SJSA1 (cell line): Measurements from ENCODE around the gene SAG. TPM values are rescaled to one million over a fixed set of nuclear protein-coding genes. Genes with fewer than 3 reads are reported as not detected.
"Not testable (repeated sequence)": the region's sequence is repeated elsewhere in the genome, so short reads cannot be mapped to it uniquely, and the experiment has no call there.

Source experiments
- DNase-seq, 2 experiments: peaks; one replicate each; pipeline ENCODE4 v3.0.0-alpha.2; 2015 to 2020; ENCODE audit warnings: low spot score in 2 of 2, low read depth in 1 of 2
- H3K27ac ChIP-seq: fragments of 250-450 bp; sonication (Bioruptor Pico); 2 replicates; pipeline ENCODE4 v1.5.1; 2020; ENCODE audit warnings: mild to moderate bottlenecking, moderate library complexity
- H3K27me3 ChIP-seq: fragments of 250-450 bp; sonication (Bioruptor Pico); replicated peaks from 2 replicates; pipeline ENCODE4 v1.5.1; 2020; ENCODE audit warnings: mild to moderate bottlenecking, moderate library complexity
- H3K36me3 ChIP-seq: fragments of 250-450 bp; sonication (Bioruptor Pico); 2 replicates; pipeline ENCODE4 v1.5.1; 2020; ENCODE audit warnings: mild to moderate bottlenecking
- H3K4me1 ChIP-seq: fragments of 250-450 bp; sonication (Bioruptor Pico); replicated peaks from 2 replicates; pipeline ENCODE4 v1.6.1; 2021; ENCODE audit warnings: mild to moderate bottlenecking
- H3K4me3 ChIP-seq: fragments of 250-450 bp; sonication (Bioruptor Pico); 2 replicates; pipeline ENCODE4 v1.5.1; 2020; ENCODE audit warnings: mild to moderate bottlenecking
- H3K9me3 ChIP-seq: fragments of 250-450 bp; sonication (Bioruptor Pico); replicated peaks from 2 replicates; pipeline ENCODE4 v1.5.1; 2020; ENCODE audit warnings: mild to moderate bottlenecking
- total RNA-seq: library from RNA; depleted of rRNA; stranded (reverse); fragments of >200 nt; shearing (Covaris generic); gene quantifications from 2 replicates; pipeline ENCODE4 v1.2.3, GENCODE V29; 2014

Gene SAG
- total RNA-seq, 1 experiment from 2014 or later, result not detected

DNA sequence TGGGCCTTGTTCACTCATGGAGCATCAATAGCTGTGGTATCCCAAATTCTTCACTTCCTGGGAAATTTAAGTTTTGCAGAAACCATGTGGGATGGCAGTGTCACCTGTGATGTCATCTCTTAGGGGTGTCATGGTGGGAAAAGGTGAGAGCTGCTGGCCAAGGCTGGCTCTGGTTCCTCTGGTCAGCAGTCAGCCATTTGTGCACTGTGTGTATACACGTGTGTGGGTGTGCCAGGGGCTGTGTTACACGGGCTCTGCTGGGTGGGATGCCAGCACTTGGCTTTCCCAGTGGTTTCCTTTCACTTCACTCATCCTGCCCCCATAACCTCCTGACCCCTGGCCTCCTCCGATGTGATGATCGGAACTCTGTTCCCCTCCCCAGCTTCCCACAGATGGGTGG, 21.3 kb downstream of the SAG start:
- H3K9me3 ChIP-seq, result no peaks in the 10 kb centered on the region; the same call in 1 of the 2 replicates
- peaks cover 12% of the 10 kb centered on the region for H3K4me1 ChIP-seq
- H3K27me3 ChIP-seq, result no peaks in the 10 kb centered on the region
- H3K4me3 ChIP-seq, result no peak overlapping the region
- no peak overlapping the region for H3K27ac ChIP-seq
- no peaks in the 10 kb centered on the region for H3K36me3 ChIP-seq
- no peak for DNase-seq

DNA sequence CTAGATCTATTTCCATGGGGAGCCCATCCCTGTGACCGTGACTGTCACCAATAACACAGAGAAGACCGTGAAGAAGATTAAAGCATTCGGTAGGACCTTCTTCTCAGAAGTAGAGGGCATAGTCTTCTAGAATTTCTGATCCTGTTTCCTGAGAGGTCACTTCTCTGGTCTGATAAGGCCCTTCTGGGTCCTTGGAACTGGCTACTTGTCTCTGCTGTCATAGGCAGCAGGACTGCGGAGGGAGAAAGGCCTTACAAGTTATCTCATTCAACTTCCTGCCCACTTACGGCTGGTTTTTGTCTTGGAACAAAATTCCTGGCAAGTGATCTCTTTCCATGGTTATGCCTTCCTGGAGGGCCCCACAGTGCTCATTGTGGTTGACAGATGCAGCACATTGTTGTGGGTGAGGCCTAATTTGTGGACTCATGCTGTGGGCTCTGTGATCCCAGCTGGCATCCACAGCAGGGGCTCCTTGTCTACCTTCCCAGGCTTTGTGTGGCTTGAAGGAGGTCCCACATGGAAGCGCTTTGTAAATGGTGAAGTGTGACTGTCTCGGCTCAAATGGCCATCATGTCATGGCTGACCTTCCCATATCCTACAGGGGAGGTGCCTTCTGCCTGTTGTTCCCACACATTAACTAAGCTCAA, 22.0 kb downstream of the SAG start:
- Histone ChIP-seq H3K36me3 (no peaks in the 10 kb centered on the region), H3K27ac (no peak overlapping the region), H3K9me3 (no peaks in the 10 kb centered on the region; the same call in 1 of the 2 replicates), H3K27me3 (no peaks in the 10 kb centered on the region), H3K4me1 (peaks cover 12% of the 10 kb centered on the region), H3K4me3 (no peak overlapping the region)
- DNase-seq, result peak in 1 of 2 experiments; percentile 42

DNA sequence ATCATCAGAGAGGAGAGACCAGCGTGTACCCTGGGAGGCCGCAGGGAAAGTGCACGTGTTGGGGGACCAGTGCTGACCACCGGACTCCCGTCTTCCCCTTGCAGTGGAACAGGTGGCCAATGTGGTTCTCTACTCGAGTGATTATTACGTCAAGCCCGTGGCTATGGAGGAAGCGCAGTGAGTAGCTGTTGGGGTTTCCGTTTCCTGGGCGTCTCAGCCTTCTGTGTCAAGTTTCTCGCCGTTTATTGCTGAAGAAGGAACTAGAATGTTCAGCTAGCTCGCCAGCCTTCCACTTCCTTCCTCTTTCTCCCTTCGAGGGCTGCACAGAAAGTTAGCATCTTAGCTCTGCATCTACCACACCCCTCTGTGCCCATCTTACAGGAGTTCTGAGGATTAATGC, 23.9 kb downstream of the SAG start:
- no peaks in the 10 kb centered on the region for H3K36me3 ChIP-seq
- H3K4me3 ChIP-seq, result no peak overlapping the region
- DNase-seq, result no peak
- no peaks in the 10 kb centered on the region; the same call in 1 of the 2 replicates for H3K9me3 ChIP-seq
- peaks cover 12% of the 10 kb centered on the region for H3K4me1 ChIP-seq
- H3K27me3 ChIP-seq, result no peaks in the 10 kb centered on the region
- no peak overlapping the region for H3K27ac ChIP-seq

DNA sequence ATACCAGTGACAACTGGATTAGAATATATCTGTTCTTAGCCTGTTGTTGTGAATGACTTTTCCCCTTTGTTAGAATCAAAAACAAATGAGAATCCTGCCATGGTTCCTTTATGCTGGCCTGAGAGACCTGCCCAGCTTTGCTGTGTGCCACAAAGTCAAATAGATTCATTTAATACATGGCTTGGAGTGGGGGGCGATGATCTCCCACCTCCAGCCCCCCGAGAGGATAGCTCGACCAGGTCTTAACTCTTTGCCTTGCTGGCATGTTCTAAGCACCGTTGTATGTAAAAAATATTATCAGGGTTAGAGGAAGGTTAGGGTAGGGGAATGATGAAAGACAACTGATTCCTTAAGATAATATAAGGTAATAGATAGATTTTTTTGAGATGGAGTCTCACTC, 24.5 kb downstream of the SAG start:
- H3K4me1 ChIP-seq, result peaks cover 12% of the 10 kb centered on the region
- H3K4me3 ChIP-seq, result no peak overlapping the region
- no peak for DNase-seq
- no peaks in the 10 kb centered on the region for H3K36me3 ChIP-seq
- H3K9me3 ChIP-seq, result no peaks in the 10 kb centered on the region; the same call in 1 of the 2 replicates
- no peak overlapping the region for H3K27ac ChIP-seq
- H3K27me3 ChIP-seq, result no peaks in the 10 kb centered on the region

DNA sequence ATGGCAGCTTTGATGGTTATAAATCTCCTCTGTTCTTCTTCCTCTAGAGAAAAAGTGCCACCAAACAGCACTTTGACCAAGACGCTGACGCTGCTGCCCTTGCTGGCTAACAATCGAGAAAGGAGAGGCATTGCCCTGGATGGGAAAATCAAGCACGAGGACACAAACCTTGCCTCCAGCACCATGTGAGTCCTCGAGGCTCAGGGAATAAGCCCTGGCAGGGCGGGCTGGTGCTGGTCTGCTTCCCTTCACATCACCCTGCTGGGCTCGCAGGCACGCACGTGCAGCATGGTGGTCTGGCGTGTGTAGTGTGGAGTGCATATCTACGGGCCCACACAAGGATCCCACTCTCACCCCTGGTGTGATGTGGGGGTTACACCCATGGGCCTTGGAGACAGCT, 27.3 kb downstream of the SAG start:
- no peaks in the 10 kb centered on the region for H3K36me3 ChIP-seq
- H3K27me3 ChIP-seq, result 0 out of 2 replicates have a peak, but pooled peaks cover 3% of the 10 kb centered on the region
- no peaks in the 10 kb centered on the region; the same call in 1 of the 2 replicates for H3K9me3 ChIP-seq
- H3K4me3 ChIP-seq, result no peak overlapping the region
- peaks cover 4% of the 10 kb centered on the region for H3K4me1 ChIP-seq
- H3K27ac ChIP-seq, result no peak overlapping the region
- DNase-seq, result no peak

DNA sequence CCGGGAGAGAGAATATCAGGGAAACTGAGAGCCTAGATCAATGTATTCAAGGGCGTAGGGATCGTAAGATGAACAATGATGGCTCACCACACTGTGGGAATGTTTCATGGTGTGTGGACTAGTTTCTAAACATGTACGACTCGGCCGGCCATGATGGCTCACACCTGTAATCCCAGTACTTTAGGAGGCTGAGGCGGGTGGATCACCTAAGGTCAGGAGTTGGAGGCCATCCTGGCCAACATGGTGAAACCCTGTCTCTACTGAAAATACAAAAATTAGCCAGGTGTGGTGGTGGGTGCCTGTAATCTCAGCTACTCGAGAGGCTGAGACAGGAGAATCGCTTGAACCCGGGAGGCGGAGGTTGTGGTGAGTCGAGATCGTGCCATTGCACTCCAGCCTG, 28.5 kb downstream of the SAG start:
- H3K4me1 ChIP-seq, H3K36me3 ChIP-seq, DNase-seq, H3K27me3 ChIP-seq, H3K4me3 ChIP-seq, H3K27ac ChIP-seq, H3K9me3 ChIP-seq: not testable (repeated sequence)

DNA sequence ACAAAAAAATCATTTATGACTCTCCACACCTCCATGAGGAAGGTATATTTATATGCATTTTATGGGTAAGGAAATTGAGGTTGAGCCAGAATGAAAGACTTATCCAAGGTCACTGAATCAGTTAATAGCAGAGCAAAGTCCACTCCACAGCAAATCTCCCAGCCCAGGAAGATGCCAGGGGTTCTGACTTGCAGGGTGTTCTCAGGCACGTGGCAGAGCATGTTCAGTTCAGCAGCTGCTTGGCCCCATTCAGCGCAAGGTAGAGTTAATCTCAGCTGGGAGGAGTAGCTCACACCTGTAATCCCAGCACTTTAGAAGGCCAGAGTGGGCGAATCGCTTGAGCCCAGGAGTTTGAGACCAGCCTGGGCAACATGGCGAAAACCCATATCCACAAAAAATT, 28.9 kb downstream of the SAG start:
- Histone ChIP-seq H3K4me3 (no peak overlapping the region), H3K27me3 (0 out of 2 replicates have a peak, but pooled peaks cover 3% of the 10 kb centered on the region), H3K27ac (no peak overlapping the region), H3K4me1 (no peaks in the 10 kb centered on the region), H3K9me3 (no peaks in the 10 kb centered on the region), H3K36me3 (no peaks in the 10 kb centered on the region)
- DNase-seq, result no peak

DNA sequence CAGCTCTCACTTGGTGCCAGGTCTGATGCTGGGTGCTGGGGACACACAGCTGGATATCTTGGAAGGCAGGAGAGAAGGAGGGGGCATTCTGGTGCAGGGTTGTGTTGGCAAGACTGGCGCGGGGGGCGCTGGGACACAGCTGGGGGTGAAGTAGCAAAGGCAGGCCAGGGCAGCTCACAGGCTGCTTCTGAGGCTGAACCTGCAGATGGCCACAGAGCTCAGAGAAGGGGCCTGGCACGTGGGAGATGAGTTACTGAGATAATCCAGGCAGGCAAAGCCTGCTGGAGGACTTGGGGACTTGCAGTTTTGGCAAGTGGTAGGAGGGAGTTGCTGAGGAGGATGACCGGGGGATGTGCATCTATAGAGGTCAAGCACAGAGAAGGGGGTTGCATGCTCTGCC, 30.4 kb downstream of the SAG start:
- Histone ChIP-seq H3K36me3 (no peaks in the 10 kb centered on the region), H3K9me3 (no peaks in the 10 kb centered on the region), H3K4me3 (no peak overlapping the region), H3K27ac (no peak overlapping the region), H3K27me3 (0 out of 2 replicates have a peak, but pooled peaks cover 3% of the 10 kb centered on the region), H3K4me1 (no peaks in the 10 kb centered on the region)
- no peak for DNase-seq

DNA sequence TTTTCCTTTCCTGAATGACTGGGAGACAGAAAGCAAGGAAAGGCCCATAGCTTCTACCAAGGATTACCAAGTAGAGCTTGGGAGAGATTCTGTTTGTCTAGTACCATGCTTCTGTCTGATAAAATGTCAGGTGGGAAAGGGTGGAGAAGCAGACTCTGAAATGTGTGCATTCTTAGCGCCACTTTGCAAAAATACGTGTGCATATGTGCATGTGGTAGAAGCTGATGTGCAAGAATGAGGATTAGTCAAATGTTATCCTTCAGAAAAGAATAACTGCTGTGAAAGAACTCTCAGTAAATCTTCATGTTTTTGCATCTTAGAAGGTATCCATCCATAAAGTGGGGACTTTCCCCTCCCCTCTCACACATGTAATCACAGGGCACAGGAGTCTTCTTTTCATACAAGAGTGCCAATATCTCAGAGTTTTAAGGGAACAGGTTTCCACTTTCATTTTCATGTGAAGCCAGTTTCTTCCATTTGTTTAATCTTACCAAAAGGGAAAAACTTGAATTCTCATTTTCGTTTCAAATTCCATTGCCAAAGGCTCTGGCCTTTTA, 31.3 kb downstream of the SAG start:
- no peak overlapping the region for H3K27ac ChIP-seq
- DNase-seq, result no peak
- H3K36me3 ChIP-seq, result no peaks in the 10 kb centered on the region
- H3K9me3 ChIP-seq, result no peaks in the 10 kb centered on the region
- H3K27me3 ChIP-seq, result 0 out of 2 replicates have a peak, but pooled peaks cover 3% of the 10 kb centered on the region
- H3K4me3 ChIP-seq, result no peak overlapping the region
- H3K4me1 ChIP-seq, result no peaks in the 10 kb centered on the region

DNA sequence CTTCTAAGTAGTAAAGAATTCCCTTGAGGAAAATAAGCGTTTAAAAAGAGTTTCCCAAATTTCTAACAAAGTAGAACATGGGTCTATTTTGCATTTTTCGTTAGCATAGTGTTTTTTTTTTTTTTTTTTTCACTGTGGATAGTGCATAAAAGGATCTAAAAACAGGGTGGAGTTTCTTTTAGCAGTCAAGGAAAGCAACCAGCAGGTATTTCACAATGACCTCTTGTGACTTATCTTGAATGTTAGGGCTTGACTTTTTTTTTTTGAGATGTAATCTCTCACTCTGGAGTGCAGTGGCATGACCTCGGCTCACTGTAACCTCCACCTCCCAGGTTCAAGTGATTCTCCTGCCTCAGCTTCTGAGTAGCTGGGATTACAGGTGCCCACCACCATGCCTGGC, 31.8 kb downstream of the SAG start:
- 0 out of 2 replicates have a peak, but pooled peaks cover 3% of the 10 kb centered on the region for H3K27me3 ChIP-seq
- no peak overlapping the region for H3K27ac ChIP-seq
- H3K4me3 ChIP-seq, result no peak overlapping the region
- H3K9me3 ChIP-seq, result no peaks in the 10 kb centered on the region
- H3K36me3 ChIP-seq, result no peaks in the 10 kb centered on the region
- no peak for DNase-seq
- H3K4me1 ChIP-seq, result no peaks in the 10 kb centered on the region

DNA sequence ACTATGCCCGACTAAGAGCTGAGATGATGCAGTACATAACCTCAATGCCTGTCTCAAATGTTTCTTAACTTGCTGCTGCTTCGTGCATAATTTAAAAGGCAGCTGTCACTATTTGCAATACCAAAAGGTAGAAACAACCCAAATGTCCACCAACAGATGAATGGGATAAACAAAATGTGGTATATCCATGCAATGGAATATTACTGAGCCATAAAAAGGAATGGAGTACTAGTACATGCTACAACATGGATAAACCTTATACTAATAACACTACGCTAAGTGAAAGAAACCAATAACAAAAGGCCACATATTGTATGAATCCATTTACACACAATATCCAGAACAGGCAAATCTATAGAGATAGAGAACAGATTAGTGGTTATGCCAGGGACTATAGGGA, 33.7 kb downstream of the SAG start:
- Histone ChIP-seq H3K36me3 (no peaks in the 10 kb centered on the region), H3K9me3 (no peaks in the 10 kb centered on the region), H3K4me3 (no peak overlapping the region), H3K27me3 (0 out of 2 replicates have a peak, but pooled peaks cover 3% of the 10 kb centered on the region), H3K4me1 (no peaks in the 10 kb centered on the region), H3K27ac (no peak overlapping the region)
- no peak for DNase-seq

DNA sequence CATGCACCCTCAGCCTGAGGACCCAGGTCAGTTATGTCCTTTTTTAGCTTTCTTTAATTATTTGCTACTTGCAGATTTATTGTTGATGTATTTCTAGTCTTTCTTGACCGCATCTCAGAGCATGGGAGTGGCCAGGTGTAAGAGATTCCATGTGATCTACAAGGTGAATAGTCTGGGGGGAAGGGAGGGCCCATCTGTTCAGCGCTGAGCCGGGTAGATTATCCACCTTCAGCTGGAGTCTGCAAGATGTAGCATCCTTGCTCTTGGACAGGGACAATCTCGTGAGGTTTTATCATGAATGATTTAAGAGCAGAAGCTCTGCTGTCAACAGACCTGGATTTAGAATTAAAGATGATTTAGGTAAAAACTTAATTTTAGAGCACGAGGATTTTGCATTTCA, 34.7 kb downstream of the SAG start:
- no peaks in the 10 kb centered on the region for H3K4me1 ChIP-seq
- no peak overlapping the region for H3K4me3 ChIP-seq
- no peak overlapping the region for H3K27ac ChIP-seq
- no peaks in the 10 kb centered on the region for H3K36me3 ChIP-seq
- DNase-seq, result no peak
- H3K9me3 ChIP-seq, result no peaks in the 10 kb centered on the region
- H3K27me3 ChIP-seq, result 0 out of 2 replicates have a peak, but pooled peaks cover 3% of the 10 kb centered on the region

DNA sequence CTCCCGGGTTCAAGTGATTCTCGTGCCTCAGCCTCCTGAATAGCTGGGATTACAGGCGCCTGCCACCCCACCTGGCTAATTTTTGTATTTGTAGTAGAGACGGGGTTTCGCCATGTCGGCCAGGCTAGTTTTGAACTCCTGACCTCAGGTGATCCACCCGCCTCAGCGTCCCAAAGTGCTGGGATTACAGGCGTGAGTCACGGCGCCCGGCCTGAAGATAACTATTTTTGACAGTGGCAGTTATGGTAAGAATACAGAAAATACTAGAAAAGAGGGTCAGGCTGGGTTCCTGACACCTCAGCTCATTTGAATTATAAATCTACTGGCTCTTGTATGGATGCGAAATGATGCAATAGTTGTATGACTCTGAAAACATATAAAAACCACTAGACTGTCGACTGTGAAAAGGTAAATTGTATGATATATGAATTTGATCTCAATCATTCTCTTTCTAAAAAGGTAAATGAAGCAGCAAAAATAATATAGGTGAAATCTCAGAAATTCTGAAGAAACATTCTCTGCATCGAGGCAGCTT, 35.6 kb downstream of the SAG start:
- Histone ChIP-seq H3K36me3 (no peaks in the 10 kb centered on the region), H3K4me3 (no peak overlapping the region), H3K4me1 (no peaks in the 10 kb centered on the region), H3K27me3 (0 out of 2 replicates have a peak, but pooled peaks cover 3% of the 10 kb centered on the region), H3K27ac (no peak overlapping the region), H3K9me3 (no peaks in the 10 kb centered on the region)
- DNase-seq, result no peak

DNA sequence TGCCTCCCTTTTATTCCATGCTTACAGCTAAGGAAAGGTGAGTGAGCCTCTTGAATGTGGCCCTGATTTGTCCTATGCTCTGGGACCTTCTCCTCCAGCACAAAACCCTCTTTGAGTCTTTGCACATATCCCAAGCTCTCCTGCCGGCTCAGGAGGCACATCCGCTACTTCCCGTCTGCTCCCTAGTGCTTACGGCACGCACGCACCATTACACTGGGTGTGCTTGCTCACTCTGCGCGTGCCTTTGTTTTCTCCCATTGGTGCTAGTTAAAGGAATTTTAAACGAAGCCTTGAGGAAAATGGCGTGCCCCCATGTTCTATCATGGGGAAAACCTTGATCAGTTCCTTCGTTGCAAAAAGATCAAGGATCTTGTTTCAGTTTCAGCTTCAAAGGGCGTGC, 38.8 kb downstream of the SAG start:
- Histone ChIP-seq H3K27ac (no peak overlapping the region), H3K27me3 (no peaks in the 10 kb centered on the region), H3K4me1 (peaks cover 13% of the 10 kb centered on the region), H3K4me3 (no peak overlapping the region), H3K36me3 (no peaks in the 10 kb centered on the region), H3K9me3 (no peaks in the 10 kb centered on the region)
- no peak for DNase-seq
